Pancreas (tissue), 10 donors: ENCODE measurements around the gene PLXDC2. TPM values are rescaled to one million over a fixed set of nuclear protein-coding genes. Genes with fewer than 3 reads are reported as not detected.

ENCODE experiments used
- ATAC-seq, 4 donors: fragments of 200-7000 bp; cut with Tn5 transposase; one replicate each; pipeline versions ENCODE4 v1.8.0 to v1.9.1; 2020; ENCODE audit warnings: mild to moderate bottlenecking in 4 of 4, moderate library complexity in 4 of 4
- DNase-seq, 6 donors: peaks; one replicate each; pipeline ENCODE4 v3.0.0-alpha.2; 2020
- FAIRE-seq: peaks from 2 replicates; lab custom pipeline; 2012; peaks lifted over from hg19 to GRCh38; lab: Jason Lieb, UNC
- H3K27ac ChIP-seq, 4 donors: fragments of 200-600 bp; sonication (generic); 1 replicate in 3 of 4; 2 replicates in 1 of 4; pipeline versions ENCODE4 v1.5.0 to v1.8.0; 2020
- H3K27me3 ChIP-seq, 4 donors: fragments of 200-600 bp; one replicate each; pipeline ENCODE4 v1.8.0; 2021
- H3K36me3 ChIP-seq, 3 donors: fragments of 200-600 bp; sonication (generic) in 1 of 3; one replicate each; pipeline versions ENCODE4 v1.5.0 to v1.8.0; 2020 to 2021
- H3K4me1 ChIP-seq, 3 donors: fragments of 200-600 bp; one replicate each; pipeline ENCODE4 v1.8.0; 2021
- H3K4me3 ChIP-seq, 4 donors: fragments of 200-600 bp; sonication (generic) in 2 of 4; one replicate each; pipeline versions ENCODE4 v1.5.0 to v1.8.0; 2020 to 2021
- H3K9me3 ChIP-seq, 4 donors: fragments of 200-600 bp; one replicate each; pipeline ENCODE4 v1.8.0; 2021
- CTCF ChIP-seq, 4 donors: fragments of 200-600 bp; sonication (generic) in 3 of 4; IDR thresholded peaks; one replicate each; pipeline versions ENCODE4 v1.5.0 to v1.8.0; 2021; ENCODE audit warnings: antibody characterized with exemption in 4 of 4
- WGBS, 2 donors: extraction: QIAGEN DNeasy Blood & Tissue Kit; methylation state at CpG; one replicate each; pipeline ENCODE4 v1.1.7; 2013; 5-methylcytosine and 5-hydroxymethylcytosine counted together
- intact Hi-C, 3 donors: fragments of 100-400 bp; cut with DNase I; formaldehyde crosslinking; loops; one replicate each; pipeline versions ENCODE4 v1.11.1 to v1.14.2; 2022
- polyA plus RNA-seq, 2 donors: library from polyadenylated mRNA; stranded (reverse); fragments of 200-250 nt; gene quantifications; one replicate each; pipeline ENCODE4 v1.2.3, GENCODE V29; 2013
- total RNA-seq, 6 donors: library from RNA; stranded (reverse); fragmentation: NEBNext Ultra II Directional in 4 of 6; extraction: Animal tissue kit (Norgen Biotek cat#: 25700) in 4 of 6; gene quantifications; one replicate each; pipeline versions ENCODE4 v1.2.1 to v1.2.4, GENCODE V29; 2021 to 2023
- donor health status: healthy with polysubstance abuse.
- donor health status: DM: no; HTN: no; CAD: no; lungs with moderate emphysema.
- donor health status: DM: no; HTN: no; CAD: no.
- donor health status: control.
- donor health status: control.
- donor health status: Bipolar disorder and iron deficiency.
- donor health status: DM: yes; HTN: yes; CAD: no.
- donor health status: DM: no; HTN: no; CAD: no.
- donor health status: DM: no; HTN: no; CAD: no.
- donor health status: DM: yes; HTN: yes; CAD: no.

Gene PLXDC2
- total and polyA plus RNA-seq, 8 donors, result 1.5 to 48.5 (median 4.3) TPM

GRCh38 chr10:19892270-19892669, 76.0 kb downstream of the PLXDC2 start:
- Histone ChIP-seq H3K4me1 (no peaks in the 10 kb centered on the region), H3K27me3 (no peaks in the 10 kb centered on the region), H3K27ac (no peak overlapping the region), H3K4me3 (no peak overlapping the region), H3K9me3 (no peaks in the 10 kb centered on the region), H3K36me3 (no peaks in the 10 kb centered on the region)
- ATAC-seq, result no peak
- no peak for DNase-seq
- TF ChIP-seq CTCF (IDR thresholded peaks at IDR 0.05), result no peak
- intact Hi-C loops, result no loop called here
- FAIRE-seq, result no peak
- WGBS, 2 donors, result 38 to 52% methylated on average over 4 of the region's 4 CpGs

GRCh38 chr10:19892677-19893076, 76.4 kb downstream of the PLXDC2 start:
- no peaks in the 10 kb centered on the region for H3K27me3 ChIP-seq
- H3K9me3 ChIP-seq, result no peaks in the 10 kb centered on the region
- H3K27ac ChIP-seq, result no peak overlapping the region
- no peaks in the 10 kb centered on the region for H3K36me3 ChIP-seq
- DNase-seq (no peak), ATAC-seq (no peak), FAIRE-seq (no peak)
- intact Hi-C loops, result no loop called here
- no peak overlapping the region for H3K4me3 ChIP-seq
- WGBS, 2 donors, result 49 to 64% methylated on average over 5 of the region's 5 CpGs
- H3K4me1 ChIP-seq, result no peaks in the 10 kb centered on the region
- no peak for TF ChIP-seq CTCF (IDR thresholded peaks at IDR 0.05)

GRCh38 chr10:19895500-19895899, 79.3 kb downstream of the PLXDC2 start:
- WGBS, 2 donors, result 70 to 73% methylated on average over 3 of the region's 3 CpGs
- no peak for TF ChIP-seq CTCF (IDR thresholded peaks at IDR 0.05)
- FAIRE-seq (no peak), ATAC-seq (no peak), DNase-seq (no peak)
- no peaks in the 10 kb centered on the region for H3K9me3 ChIP-seq
- intact Hi-C loops, result no loop called here
- H3K27ac ChIP-seq, result no peak overlapping the region
- no peaks in the 10 kb centered on the region for H3K36me3 ChIP-seq
- no peak overlapping the region for H3K4me3 ChIP-seq
- H3K4me1 ChIP-seq, result no peaks in the 10 kb centered on the region
- no peaks in the 10 kb centered on the region for H3K27me3 ChIP-seq

- H3K36me3 ChIP-seq, result no peaks in the 10 kb centered on the region
- intact Hi-C loops, result no loop called here
- no peak overlapping the region for H3K4me3 ChIP-seq
- DNase-seq (no peak), FAIRE-seq (no peak), ATAC-seq (no peak)
- no peaks in the 10 kb centered on the region for H3K4me1 ChIP-seq
- H3K9me3 ChIP-seq, result no peaks in the 10 kb centered on the region
- WGBS, 2 donors, result 35 to 61% methylated on average over 2 of the region's 2 CpGs
- TF ChIP-seq CTCF (IDR thresholded peaks at IDR 0.05), result no peak
- H3K27me3 ChIP-seq, result no peaks in the 10 kb centered on the region
- no peak overlapping the region for H3K27ac ChIP-seq
These were observed 86.2 kb downstream of the PLXDC2 start for GRCh38 chr10:19902456-19902855.

GRCh38 chr10:19904202-19904661, 88.0 kb downstream of the PLXDC2 start:
- ATAC-seq (peak in 1 of 4 donors; percentile 37), FAIRE-seq (no peak), DNase-seq (no peak)
- Histone ChIP-seq H3K27me3 (no peaks in the 10 kb centered on the region), H3K4me3 (no peak overlapping the region), H3K27ac (no peak overlapping the region), H3K4me1 (no peaks in the 10 kb centered on the region), H3K9me3 (no peaks in the 10 kb centered on the region), H3K36me3 (no peaks in the 10 kb centered on the region)
- 38 to 39% methylated on average over 1 of the region's 1 CpG for WGBS, 2 donors
- no peak for TF ChIP-seq CTCF (IDR thresholded peaks at IDR 0.05)
- intact Hi-C loops, result no loop called here
